HAP-1 (cell line): ENCODE results near the gene HERPUD1.

Experiments
- DNase-seq, 2 experiments: peaks; one replicate each; pipeline ENCODE4 v3.0.0-alpha.2; 2016 to 2020; ENCODE audit warnings: low spot score in 2 of 2
- H3K27me3 ChIP-seq: fragments of 250-450 bp; sonication (Bioruptor Pico); 2 replicates; pipeline ENCODE4 v1.5.1; 2020; ENCODE audit warnings: low read depth, mild to moderate bottlenecking, moderate library complexity
- H3K36me3 ChIP-seq: fragments of 250-450 bp; sonication (Bioruptor Pico); replicated peaks from 2 replicates; pipeline ENCODE4 v1.5.1; 2020; ENCODE audit warnings: mild to moderate bottlenecking
- H3K4me1 ChIP-seq: fragments of 250-450 bp; sonication (Bioruptor Pico); 2 replicates; pipeline ENCODE4 v1.5.1; 2020; ENCODE audit warnings: mild to moderate bottlenecking
- H3K4me3 ChIP-seq: fragments of 250-450 bp; sonication (Bioruptor Pico); 2 replicates; pipeline ENCODE4 v1.5.1; 2020; ENCODE audit warnings: mild to moderate bottlenecking, moderate library complexity
- H3K9me3 ChIP-seq: fragments of 250-450 bp; sonication (Bioruptor Pico); 2 replicates; pipeline ENCODE4 v1.5.1; 2020; ENCODE audit warnings: mild to moderate bottlenecking, moderate library complexity
- in situ Hi-C: fragments of 300-500 bp; cut with MboI; formaldehyde crosslinking; loops from 3 replicates; pipeline ENCODE4 v1.14.3; 2020; ENCODE audit warnings: low sequenced_read_pairs, inconsistent platforms, mixed read lengths

Gene HERPUD1

GRCh38 chr16:56916571-56917403 lies 15.2 kb upstream of the HERPUD1 start:
- no peak for DNase-seq
- Histone ChIP-seq H3K4me1 (no peaks in the 10 kb centered on the region), H3K9me3 (no peaks in the 10 kb centered on the region), H3K4me3 (no peak overlapping the region), H3K36me3 (no peaks in the 10 kb centered on the region), H3K27me3 (no peaks in the 10 kb centered on the region)
- in situ Hi-C loops, result no loop called here

- H3K36me3 ChIP-seq, result no peaks in the 10 kb centered on the region
Observed at GRCh38 chr16:56918467-56919012, 13.4 kb upstream of the HERPUD1 start.

GRCh38 chr16:56919099-56919800 lies 12.7 kb upstream of the HERPUD1 start:
- DNase-seq, result no peak
- in situ Hi-C loops, result no loop called here
- H3K9me3 ChIP-seq, result no peaks in the 10 kb centered on the region
- no peaks in the 10 kb centered on the region for H3K36me3 ChIP-seq
- H3K4me3 ChIP-seq, result no peak overlapping the region
- no peaks in the 10 kb centered on the region for H3K4me1 ChIP-seq
- H3K27me3 ChIP-seq, result no peaks in the 10 kb centered on the region

More at GRCh38 chr16:56918467-56919012, 13.4 kb upstream of the HERPUD1 start:
- in situ Hi-C loops, result no loop called here
- DNase-seq, result no peak
- Histone ChIP-seq H3K27me3 (no peaks in the 10 kb centered on the region), H3K9me3 (no peaks in the 10 kb centered on the region), H3K4me3 (no peak overlapping the region), H3K4me1 (no peaks in the 10 kb centered on the region)

GRCh38 chr16:56921571-56921970 lies 10.4 kb upstream of the HERPUD1 start:
- Histone ChIP-seq H3K9me3 (no peaks in the 10 kb centered on the region), H3K27me3 (no peaks in the 10 kb centered on the region), H3K36me3 (no peaks in the 10 kb centered on the region), H3K4me1 (no peaks in the 10 kb centered on the region), H3K4me3 (no peak overlapping the region)
- in situ Hi-C loops, result no loop called here
- no peak for DNase-seq

- H3K4me1 ChIP-seq, result no peaks in the 10 kb centered on the region
- no peaks in the 10 kb centered on the region for H3K9me3 ChIP-seq
- H3K4me3 ChIP-seq, result no peak overlapping the region
- no peaks in the 10 kb centered on the region for H3K36me3 ChIP-seq
- no peaks in the 10 kb centered on the region for H3K27me3 ChIP-seq
- no peak for DNase-seq
- in situ Hi-C loops, result no loop called here
Observed at GRCh38 chr16:56923481-56924091, 8.4 kb upstream of the HERPUD1 start.

GRCh38 chr16:56927471-56927870 lies 4.5 kb upstream of the HERPUD1 start:
- Histone ChIP-seq H3K9me3 (no peaks in the 10 kb centered on the region), H3K4me1 (peaks cover 9% of the 10 kb centered on the region), H3K36me3 (peaks cover 5% of the 10 kb centered on the region; the same call in 1 of the 2 replicates), H3K27me3 (no peaks in the 10 kb centered on the region), H3K4me3 (no peak overlapping the region)
- DNase-seq, result no peak
- in situ Hi-C loops, result no loop called here

- no peak overlapping the region for H3K4me3 ChIP-seq
- in situ Hi-C loops, result no loop called here
Observed at GRCh38 chr16:56929639-56930038, 2.3 kb upstream of the HERPUD1 start.

GRCh38 chr16:56930486-56931270 lies 1.3 kb upstream of the HERPUD1 start:
- Histone ChIP-seq H3K4me1 (peaks cover 20% of the 10 kb centered on the region), H3K4me3 (no peak overlapping the region), H3K27me3 (no peaks in the 10 kb centered on the region), H3K36me3 (peaks cover 33% of the 10 kb centered on the region), H3K9me3 (no peaks in the 10 kb centered on the region)
- in situ Hi-C loops, result no loop called here
- peak in 1 of 2 experiments; percentile 19 for DNase-seq

More at GRCh38 chr16:56929639-56930038, 2.3 kb upstream of the HERPUD1 start:
- H3K9me3 ChIP-seq, result no peaks in the 10 kb centered on the region
- no peak for DNase-seq
- H3K4me1 ChIP-seq, result peaks cover 17% of the 10 kb centered on the region
- peaks cover 23% of the 10 kb centered on the region for H3K36me3 ChIP-seq
- H3K27me3 ChIP-seq, result no peaks in the 10 kb centered on the region

- peak; percentile 34 to 64 for DNase-seq
- in situ Hi-C loops, result no loop called here
- peak overlapping the region; percentile 98 for H3K4me3 ChIP-seq
- no peaks in the 10 kb centered on the region for H3K27me3 ChIP-seq
- H3K36me3 ChIP-seq, result peaks cover 40% of the 10 kb centered on the region
- peaks cover 24% of the 10 kb centered on the region for H3K4me1 ChIP-seq
- H3K9me3 ChIP-seq, result no peaks in the 10 kb centered on the region
Observed at GRCh38 chr16:56931271-56931891, 561 bp upstream of the HERPUD1 start.

GRCh38 chr16:56932721-56933619 lies 1.0 kb downstream of the HERPUD1 start:
- Histone ChIP-seq H3K27me3 (no peaks in the 10 kb centered on the region), H3K36me3 (peaks cover 55% of the 10 kb centered on the region), H3K4me1 (peaks cover 24% of the 10 kb centered on the region), H3K9me3 (no peaks in the 10 kb centered on the region), H3K4me3 (peak overlapping the region; percentile 98)
- DNase-seq, result peak; percentile 72 to 81
- in situ Hi-C loops, result no loop called here

GRCh38 chr16:56933828-56934598 lies 2.1 kb downstream of the HERPUD1 start:
- H3K36me3 ChIP-seq, result peaks cover 66% of the 10 kb centered on the region
- H3K27me3 ChIP-seq, result no peaks in the 10 kb centered on the region
- no peaks in the 10 kb centered on the region for H3K9me3 ChIP-seq
- H3K4me1 ChIP-seq, result peaks cover 24% of the 10 kb centered on the region
- in situ Hi-C loops, result no loop called here
- no peak for DNase-seq
- peak overlapping the region; percentile 98 for H3K4me3 ChIP-seq
